G401 (cell line): Measurements from ENCODE around the gene ERBB4. TPM values are rescaled to one million over a fixed set of nuclear protein-coding genes. Genes with fewer than 3 reads are reported as not detected.

ENCODE experiments used
- DNase-seq: peaks from one replicate; pipeline ENCODE4 v3.0.0-alpha.2; 2015; ENCODE audit warnings: low spot score
- in situ Hi-C: cut with HindIII; loops from 2 replicates; pipeline ENCODE4 v1.10.0; 2016; ENCODE audit warnings: low sequenced_read_pairs, mixed read lengths
- total RNA-seq: library from RNA; depleted of rRNA; stranded (reverse); fragments of >200 nt; shearing (Covaris generic); gene quantifications from 2 replicates; pipeline ENCODE4 v1.2.3, GENCODE V29; 2014

ERBB4 gene
- total RNA-seq, 1 experiment from 2014 or later: not detected

DNA sequence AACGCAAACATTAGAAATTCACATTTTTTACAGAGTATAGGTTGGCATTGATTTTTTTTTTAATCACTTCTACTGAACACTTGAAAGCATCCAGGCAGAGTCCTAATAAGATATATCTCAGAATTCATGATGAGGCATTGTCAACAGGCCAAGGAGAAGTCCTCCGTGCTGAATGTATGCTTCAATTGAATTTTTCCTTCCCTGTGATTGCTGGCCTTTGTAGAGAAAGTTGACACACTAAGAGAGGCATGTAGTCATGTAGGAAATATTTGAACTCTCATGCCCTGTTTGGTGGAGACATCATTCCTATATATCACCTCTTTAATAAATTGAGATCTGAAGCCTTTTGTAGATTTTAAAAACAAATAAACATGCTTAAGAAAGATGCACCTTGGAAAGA, 1137.3 kb downstream of the ERBB4 start:
- no peak for DNase-seq
- in situ Hi-C loops: no loop called here

- in situ Hi-C loops: no loop called here
- no peak for DNase-seq
These were observed 1140.8 kb downstream of the ERBB4 start for GRCh38 chr2:211397764-211398163.

DNA sequence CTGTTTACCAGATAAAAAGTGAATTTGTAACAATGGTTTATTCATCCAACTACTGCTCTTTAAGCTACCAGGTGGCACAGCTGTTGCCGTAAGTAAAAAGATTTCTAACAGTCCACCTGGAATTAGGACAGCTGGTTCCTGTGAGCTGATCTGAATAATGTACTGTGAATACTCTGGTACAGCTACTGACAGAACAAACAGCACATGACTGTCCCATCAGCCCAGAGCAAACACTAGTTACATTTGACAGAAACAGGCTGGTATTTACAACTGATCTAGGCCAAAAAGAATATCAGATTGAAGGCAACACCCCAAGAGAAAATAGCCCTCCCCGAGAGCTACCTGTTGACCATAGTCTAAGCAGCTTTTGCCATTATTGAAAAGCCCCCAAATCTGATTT, 1141.8 kb downstream of the ERBB4 start:
- no peak for DNase-seq
- in situ Hi-C loops: no loop called here

GRCh38 chr2:211391189-211391567, 1147.4 kb downstream of the ERBB4 start:
- peak; percentile 17 for DNase-seq
- in situ Hi-C loops: no loop called here

GRCh38 chr2:211390536-211391188, 1147.9 kb downstream of the ERBB4 start:
- in situ Hi-C loops: no loop called here
- no peak for DNase-seq

DNA sequence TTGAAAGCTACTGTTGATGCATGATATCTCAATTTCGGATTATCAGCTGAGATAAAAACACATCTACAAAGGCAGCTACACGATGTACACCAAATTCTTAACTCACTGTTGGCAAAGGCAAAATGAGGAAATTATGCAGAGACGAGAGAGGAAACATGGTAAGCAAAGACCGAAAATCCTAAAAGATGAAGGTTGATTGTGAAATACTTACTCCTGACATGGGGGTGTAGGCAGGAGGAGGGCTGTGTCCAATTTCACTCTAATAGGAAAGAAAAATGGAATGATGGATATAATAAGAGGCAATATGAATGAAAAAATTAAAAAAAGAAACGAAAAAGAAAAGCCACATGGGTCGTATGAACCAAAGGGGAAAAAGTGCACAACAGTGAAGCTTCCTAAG, 1150.9 kb downstream of the ERBB4 start:
- no peak for DNase-seq

GRCh38 chr2:211380041-211380440, 1158.6 kb downstream of the ERBB4 start:
- in situ Hi-C loops: no loop called here
- DNase-seq: no peak

More for the DNA sequence above, 1150.9 kb downstream of the ERBB4 start:
- in situ Hi-C loops: no loop called here

GRCh38 chr2:211376410-211376809, 1162.2 kb downstream of the ERBB4 start:
- DNase-seq: no peak
- in situ Hi-C loops: no loop called here

DNA sequence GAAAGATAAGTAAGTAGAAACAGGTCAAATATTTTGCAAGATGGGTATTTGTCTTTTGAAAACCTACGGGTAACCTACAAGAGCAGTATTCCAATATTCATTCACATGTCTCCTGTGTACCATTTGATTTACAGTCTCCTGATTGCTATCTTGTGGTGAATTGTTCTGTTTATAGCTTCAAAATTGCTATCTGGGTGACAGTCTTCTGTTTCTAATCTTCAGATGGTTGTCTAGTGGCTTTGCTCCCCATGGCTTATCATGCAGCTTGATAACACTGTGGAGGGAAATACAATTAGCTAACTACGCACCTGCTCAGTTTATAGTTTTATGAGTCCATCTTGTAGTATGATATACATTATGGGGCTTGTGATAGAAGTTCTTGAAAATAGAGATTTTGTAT, 1165.4 kb downstream of the ERBB4 start:
- DNase-seq: no peak
- in situ Hi-C loops: no loop called here

DNA sequence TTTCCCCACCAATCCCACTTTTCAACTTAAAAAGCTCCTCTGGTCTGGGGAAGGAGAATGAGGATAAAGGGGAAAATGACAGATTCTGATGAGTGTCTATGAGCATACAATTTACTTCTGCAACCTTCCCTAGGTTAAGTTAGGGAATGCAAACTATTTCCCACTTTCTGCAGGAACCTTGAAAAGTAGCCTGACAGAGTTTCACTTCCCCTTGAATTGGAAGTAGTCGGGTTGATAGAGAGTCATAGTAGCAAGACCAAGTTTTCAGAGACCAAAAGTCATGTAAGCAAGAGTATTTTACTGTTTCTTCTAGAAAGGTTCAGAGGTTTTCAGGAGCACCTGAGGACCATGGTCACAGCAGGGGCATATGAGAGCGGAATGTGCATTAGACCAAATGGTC, 1167.1 kb downstream of the ERBB4 start:
- in situ Hi-C loops: no loop called here
- no peak for DNase-seq

DNA sequence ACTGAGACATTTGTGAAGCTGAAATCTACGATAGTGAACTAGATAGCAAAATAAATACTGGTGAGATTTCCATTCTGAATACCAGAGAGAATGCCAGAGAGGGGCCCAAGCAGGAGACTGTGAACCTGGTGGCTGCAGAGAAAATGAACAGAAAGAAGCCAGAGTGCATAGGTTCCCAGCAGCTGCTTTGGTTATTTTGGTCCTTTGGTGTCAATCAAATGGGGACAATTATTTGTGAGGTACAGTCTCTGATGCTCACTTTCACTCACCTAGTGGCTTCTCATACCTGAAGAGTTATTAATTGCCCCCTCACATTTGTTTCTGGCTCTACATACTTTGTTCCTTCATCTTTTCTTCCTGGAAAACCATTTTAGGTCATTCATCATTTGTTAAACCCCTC, 1170.1 kb downstream of the ERBB4 start:
- in situ Hi-C loops: no loop called here
- no peak for DNase-seq

DNA sequence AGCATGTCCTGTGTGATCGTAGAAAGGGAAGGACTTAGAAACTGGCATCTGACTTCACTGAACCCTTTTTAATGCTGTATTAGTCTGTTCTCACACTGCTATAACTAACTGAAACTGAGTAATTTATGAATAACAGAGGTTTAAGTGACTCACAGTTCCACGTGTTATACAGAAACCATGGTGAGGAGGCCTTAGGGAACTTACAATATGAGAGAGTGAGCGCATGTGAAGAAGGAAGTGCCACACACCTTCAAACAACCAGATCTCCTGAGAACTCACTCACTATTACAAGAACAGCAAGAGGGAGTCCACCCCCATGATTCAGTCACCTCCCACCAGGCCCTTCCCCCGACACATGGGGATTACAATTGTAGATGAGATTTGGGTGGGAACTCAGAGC, 1170.9 kb downstream of the ERBB4 start:
- in situ Hi-C loops: no loop called here
- no peak for DNase-seq

DNA sequence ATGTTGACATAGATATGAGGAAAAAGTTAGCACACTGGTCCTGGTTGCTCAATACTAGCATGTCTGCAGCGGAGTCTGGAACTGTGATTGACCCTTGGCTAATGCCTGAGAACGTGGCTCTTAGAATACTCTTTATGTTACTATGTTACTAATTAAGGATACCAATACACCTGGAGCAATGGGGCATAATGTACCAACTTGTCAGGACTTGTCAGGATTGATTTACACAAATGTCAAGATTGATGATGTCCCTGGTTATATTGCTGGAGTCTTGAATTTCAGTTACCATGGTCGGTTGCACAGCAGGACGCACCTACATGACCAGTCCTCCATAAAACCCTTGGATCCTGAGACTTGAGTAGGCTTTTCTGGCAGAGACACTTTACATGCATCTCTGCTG, 1171.3 kb downstream of the ERBB4 start:
- no peak for DNase-seq
- in situ Hi-C loops: no loop called here

GRCh38 chr2:211364911-211365310, 1173.7 kb downstream of the ERBB4 start:
- no peak for DNase-seq
- in situ Hi-C loops: no loop called here

- DNase-seq: no peak
- in situ Hi-C loops: no loop called here
These were observed 1177.2 kb downstream of the ERBB4 start for GRCh38 chr2:211361383-211361782.

DNA sequence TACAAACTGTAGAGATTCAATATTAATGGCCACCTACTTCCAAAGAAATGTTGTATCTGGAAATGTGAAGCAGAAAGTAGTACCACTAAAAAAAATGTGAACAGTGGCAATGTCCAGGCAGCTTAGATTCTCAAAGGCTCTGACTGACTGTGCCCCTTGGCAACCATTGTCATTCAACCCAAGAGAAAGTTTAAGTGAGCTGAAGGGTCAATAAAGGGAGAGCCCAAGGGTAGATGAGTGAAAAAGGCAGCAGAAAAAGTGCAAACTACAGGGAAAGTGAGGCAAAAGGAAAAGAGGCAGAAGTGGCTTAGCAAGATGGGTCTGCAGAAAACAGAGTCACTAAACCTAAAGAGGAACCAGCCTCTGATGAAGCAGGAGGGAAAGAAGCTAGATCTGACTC, 1179.3 kb downstream of the ERBB4 start:
- in situ Hi-C loops: no loop called here
- no peak for DNase-seq

DNA sequence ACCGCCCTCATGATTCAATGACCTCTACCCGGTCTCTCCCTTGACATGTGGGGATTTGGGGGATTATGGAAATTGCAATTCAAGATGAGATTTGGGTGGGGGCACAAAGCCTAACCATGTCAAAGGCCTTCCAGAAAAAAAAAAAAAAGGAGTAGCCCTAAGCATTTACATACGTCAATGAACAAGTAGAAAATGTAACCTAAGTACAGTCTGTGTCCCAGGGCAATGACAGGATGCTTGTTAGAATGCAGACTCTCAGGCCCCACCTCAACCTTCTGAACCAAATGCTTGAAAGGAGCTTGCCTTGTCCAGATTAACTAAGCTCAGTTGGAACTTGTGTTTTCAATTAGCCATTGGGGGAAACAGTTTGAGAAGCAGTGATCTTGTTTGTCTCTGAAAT, 1180.1 kb downstream of the ERBB4 start:
- DNase-seq: no peak
- in situ Hi-C loops: no loop called here

DNA sequence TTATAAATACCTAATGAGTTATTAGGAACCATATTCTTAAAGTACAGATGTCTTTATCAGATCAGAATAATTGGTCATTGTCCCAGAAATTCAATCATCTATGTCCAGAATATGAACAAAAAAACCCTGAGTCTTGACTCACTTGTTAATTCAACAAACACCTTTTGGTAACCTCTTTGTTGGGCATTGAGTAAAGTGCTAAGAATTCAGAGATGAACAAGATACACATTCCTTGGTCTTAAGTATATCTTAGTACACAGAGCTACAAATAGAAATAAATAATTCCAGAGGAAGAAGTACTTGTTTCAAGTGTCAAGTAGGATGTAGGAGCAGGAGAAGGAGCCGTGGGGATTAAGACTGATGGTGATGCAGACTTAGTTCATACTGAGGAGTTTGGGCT, 1184.1 kb downstream of the ERBB4 start:
- in situ Hi-C loops: no loop called here
- DNase-seq: no peak

DNA sequence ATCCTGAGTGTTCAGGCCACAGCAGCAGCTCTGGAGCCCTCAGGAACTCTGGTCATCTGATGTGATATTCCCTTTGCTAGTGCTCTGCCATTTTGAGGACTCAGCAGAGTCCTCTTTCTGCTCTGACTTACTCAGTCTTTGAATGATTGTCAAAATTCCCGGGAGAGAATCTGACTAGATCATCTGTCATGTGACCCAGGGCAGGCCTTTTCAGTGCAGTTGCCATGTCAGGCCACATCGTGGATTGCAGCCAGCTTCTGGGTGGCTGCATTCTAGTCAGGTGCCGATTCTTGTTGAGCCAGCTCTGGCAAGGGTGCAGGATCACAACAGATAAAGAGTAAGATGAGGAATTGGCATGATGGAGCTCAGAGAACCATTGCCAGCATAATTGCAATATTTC, 1186.6 kb downstream of the ERBB4 start:
- in situ Hi-C loops: no loop called here
- DNase-seq: no peak

- in situ Hi-C loops: no loop called here
- DNase-seq: no peak
These were observed 1189.6 kb downstream of the ERBB4 start for GRCh38 chr2:211349031-211349430.

DNA sequence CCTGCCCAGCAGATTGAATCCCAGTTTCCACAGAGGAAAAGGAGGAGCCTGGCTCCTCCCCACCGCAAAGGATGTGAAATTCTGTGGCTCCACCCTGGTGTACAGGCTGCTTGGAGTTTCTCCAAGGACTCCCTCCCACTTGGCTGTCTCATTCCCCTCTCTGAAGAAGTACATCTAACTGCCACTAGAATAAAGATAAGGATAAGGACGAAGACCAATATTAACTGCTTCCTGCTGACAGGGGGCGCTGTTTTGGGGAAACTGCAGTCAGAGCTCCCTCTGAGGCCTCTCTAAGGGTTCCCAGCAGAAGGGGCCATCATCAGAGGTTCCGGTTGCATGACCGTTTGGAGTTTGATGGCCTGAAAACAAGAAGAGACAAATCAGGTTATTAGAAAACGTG, 1191.3 kb downstream of the ERBB4 start:
- no peak for DNase-seq
- in situ Hi-C loops: no loop called here

DNA sequence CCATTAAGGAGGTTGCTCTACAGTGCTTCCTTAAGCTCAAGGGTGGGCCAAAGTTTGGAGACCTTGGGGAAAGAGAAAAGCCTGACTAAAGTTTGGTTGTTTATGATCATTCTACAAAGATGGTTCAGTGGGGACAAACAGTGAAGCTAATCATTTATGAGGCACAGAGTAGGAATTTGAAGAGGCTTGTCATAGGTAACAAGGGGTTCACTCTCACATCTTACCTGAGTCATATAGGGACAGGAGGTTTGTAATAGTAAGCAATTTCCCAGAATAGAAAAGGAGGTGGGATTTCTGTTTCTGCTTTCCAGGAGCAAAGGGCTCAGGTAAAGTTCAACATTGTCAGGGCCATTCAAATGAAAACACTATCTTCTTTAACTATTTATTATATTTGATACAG, 1194.3 kb downstream of the ERBB4 start:
- no peak for DNase-seq
- in situ Hi-C loops: no loop called here
